NAMALWA (cell line): ENCODE measurements around the gene USP31.
A peak's percentile ranks its signal among the peaks of the same experiment; 100 is the strongest.
"Not testable (repeated sequence)": the region's sequence is repeated elsewhere in the genome, so short reads cannot be mapped to it uniquely, and the experiment has no call there.

Experiments
- DNase-seq: peaks from one replicate; pipeline ENCODE4 v3.0.0-alpha.2; 2015; ENCODE audit warnings: low spot score

The USP31 gene

GRCh38 chr16:23096450-23096849 lies 52.8 kb downstream of the USP31 start:
- DNase-seq: not testable (repeated sequence)

DNA sequence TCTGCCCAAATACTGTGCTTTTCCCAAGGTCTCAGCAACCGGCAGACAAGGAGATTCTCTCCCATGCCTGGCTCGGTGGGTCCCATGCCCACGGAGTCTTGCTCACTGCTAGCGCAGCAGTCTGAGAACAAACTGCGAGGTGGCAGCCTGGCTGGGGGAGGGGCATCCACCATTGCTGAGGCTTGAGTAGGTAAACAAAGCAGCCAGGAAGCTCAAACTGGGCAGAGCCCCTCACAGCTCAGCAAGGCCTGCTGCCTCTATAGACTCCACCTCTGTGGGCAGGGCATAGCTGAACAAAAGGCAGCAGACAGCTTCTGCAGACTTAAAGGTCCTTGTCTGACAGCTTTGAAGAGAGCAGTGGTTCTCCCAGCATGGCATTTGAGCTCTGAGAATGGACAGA lies 55.1 kb downstream of the USP31 start:
- DNase-seq: not testable (repeated sequence)

DNA sequence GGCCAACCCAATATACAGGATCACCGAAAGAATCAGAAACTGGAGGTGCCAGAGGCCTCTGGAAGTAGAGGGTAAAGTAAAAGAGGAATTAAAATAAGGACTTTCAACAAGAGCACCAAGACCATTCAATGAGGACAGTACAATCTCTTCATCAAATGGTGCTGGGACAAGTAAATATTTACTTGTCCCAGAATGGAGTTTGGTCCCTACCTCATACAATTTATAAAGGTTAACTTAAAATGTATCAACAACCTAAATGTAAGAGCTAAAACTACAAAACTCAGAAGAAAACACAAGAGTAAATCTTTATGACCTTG lies 56.5 kb downstream of the USP31 start:
- DNase-seq: no peak

GRCh38 chr16:23092072-23092800 lies 57.0 kb downstream of the USP31 start:
- no peak for DNase-seq

- DNase-seq: no peak
These were observed 60.1 kb downstream of the USP31 start for GRCh38 chr16:23089111-23089510.

DNA sequence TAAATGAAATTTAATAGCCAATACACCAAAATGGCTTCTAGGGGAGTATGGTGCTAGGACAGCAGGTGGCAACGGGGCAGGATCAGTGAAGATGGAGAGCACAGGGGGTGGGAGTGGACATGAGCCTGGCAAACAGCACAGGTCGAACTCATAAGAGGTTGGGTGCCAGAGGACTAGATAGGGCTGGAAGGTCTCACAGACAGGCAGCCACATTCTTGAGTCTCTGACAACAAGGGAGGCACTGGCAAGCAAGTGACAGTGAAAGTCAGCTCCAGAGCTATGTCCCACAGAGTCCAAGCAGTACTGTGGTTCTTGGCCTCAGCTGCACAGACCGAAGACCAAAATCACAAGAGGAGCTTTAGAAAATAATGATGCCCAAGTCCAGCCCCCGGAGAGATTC lies 61.2 kb downstream of the USP31 start:
- no peak for DNase-seq

DNA sequence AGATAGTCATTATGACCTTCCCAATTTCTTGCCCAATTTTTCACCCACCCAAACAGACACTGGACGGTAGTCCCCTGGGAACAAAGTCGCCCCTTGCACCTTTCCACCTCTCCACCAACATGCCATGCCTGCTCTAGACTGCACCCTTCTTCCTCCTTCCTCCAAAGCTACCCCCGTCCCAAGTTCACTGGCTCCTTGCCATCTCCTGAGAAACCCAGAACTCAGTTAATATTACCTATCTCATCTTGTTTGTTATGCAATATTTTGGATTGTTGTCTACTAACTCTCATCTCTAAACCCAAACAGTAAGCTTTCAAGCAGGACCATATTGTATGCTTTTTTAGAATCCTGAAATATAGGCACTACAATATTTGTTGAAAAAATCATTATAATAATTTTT lies 63.3 kb downstream of the USP31 start:
- no peak for DNase-seq

- DNase-seq: no peak
These were observed 67.0 kb downstream of the USP31 start for GRCh38 chr16:23082161-23082788.

- no peak for DNase-seq
These were observed 67.6 kb downstream of the USP31 start for GRCh38 chr16:23081675-23082119.

GRCh38 chr16:23080747-23081146 lies 68.5 kb downstream of the USP31 start:
- no peak for DNase-seq

DNA sequence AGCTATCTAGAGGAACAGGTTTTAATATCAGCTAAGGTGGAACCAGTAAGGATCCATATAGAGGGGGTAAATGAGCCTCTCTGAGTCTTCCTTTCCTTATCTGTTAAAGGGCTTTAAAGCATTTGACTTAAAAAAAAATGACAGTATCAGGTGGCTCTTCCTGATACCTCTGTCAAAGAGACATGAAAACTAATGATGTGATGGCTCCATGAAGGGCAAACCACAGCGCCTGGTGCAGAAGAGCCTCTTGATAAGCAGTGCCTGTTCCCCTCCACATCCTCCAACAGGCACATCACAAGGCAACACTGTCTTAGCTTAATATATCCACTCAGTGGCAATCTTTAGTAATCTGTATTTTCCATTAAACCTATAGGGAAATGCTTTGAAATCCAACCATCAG lies 68.9 kb downstream of the USP31 start:
- DNase-seq: no peak

GRCh38 chr16:23079675-23080301 lies 69.5 kb downstream of the USP31 start:
- DNase-seq: no peak

GRCh38 chr16:23074423-23074822 lies 74.8 kb downstream of the USP31 start:
- no peak for DNase-seq

- peak; percentile 13 for DNase-seq
These were observed 76.3 kb downstream of the USP31 start for GRCh38 chr16:23072769-23073549.

DNA sequence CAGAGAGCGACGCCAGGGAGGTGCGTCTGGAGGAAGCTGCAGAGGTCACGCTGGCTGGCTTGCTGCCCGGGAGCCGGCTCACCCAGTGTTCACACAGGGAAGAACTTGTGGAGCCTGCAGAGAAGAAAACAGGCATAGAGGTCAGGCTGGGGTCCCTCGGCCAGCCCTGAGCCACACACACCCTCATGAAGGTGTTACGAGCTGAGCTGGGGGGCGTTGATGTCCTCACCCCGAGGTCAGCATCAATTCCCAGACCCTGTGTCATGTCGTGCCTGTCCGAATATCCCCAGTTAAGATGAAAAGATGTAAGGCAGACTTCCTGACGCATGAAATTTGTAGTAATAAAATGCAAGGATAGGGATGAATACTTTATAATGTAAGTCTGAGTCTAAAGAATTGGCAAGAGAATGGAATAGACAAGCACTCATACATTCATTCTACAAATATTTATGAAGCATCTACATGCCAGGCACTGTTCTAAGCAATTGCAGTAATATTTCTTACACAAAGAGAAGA lies 77.1 kb downstream of the USP31 start:
- no peak for DNase-seq

DNA sequence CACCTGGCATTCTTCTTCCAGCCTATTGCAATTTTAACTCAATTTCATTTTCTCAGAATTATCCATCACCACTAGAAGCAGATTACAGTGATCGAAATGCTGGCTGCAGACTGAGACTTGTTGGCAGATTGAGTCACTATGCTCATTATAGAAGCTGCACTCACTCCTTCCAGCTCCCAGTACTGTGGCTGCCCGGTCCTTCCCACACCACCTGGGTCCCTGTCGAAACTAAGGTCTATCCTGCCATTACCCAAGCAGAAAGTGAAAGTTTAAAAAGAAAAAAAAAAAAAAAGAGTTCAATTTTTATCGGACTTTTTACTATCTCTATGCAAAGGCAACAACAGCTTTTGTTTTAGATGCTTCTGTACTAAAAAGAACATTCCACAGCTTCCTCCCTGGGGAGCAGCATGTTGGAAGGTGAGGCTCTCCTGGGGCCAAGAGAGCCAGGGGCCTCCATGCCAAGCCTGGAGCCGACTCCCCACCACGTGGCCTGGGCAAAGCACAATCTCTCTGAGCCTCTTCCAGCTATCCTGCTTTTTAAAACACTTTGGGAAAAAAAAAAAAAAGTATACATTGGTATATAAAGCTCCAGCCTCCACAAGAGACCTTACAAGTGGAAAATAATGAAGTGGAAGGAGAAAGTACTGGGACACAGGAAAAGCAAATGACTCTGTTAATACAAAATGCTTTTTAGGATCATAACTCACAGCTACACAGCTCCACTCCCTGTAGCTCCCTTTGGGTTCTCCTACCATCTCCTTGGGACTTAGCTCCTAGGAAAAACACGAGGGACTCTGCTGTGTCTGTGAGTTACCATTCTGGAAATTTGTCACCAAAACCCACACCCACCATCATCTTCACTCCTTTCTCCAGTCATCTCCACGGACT lies 77.8 kb downstream of the USP31 start:
- DNase-seq: no peak

- no peak for DNase-seq
These were observed 79.4 kb downstream of the USP31 start for GRCh38 chr16:23069844-23070243.

DNA sequence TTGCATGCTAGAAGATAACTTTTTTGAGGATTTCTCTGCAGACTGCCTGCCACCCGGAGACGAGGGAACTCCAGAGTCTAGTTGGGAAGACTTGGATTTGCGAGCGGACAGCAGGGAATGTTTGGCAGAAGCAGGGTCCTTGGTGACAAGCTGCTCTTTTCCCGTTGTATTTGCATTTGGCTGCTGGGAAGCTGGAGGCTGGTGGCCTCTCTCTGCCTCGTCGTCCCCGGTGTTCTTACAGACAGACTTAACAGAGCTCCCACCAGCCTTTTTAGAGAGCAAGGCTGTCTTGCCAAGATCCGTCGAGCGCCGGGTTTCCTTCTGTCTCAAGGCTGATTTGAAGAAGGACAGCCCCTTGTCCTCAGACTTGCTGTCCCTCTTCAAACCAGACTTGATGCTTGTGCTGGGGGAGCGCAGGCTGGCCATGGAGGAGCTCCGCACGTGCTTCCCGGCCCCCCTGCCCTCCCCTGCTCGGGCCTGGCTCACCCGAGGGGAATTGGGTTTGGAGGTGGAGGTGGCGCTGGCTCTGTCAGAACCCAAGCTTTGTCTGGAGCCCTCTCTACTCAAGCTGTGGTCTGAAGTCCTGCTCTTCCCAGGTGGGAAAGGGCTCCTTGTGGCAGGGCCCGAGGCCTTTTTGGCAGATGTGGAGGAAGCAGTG lies 81.0 kb downstream of the USP31 start:
- DNase-seq: no peak

GRCh38 chr16:23066676-23067075 lies 82.6 kb downstream of the USP31 start:
- DNase-seq: no peak

GRCh38 chr16:23064639-23065038 lies 84.6 kb downstream of the USP31 start:
- DNase-seq: no peak

DNA sequence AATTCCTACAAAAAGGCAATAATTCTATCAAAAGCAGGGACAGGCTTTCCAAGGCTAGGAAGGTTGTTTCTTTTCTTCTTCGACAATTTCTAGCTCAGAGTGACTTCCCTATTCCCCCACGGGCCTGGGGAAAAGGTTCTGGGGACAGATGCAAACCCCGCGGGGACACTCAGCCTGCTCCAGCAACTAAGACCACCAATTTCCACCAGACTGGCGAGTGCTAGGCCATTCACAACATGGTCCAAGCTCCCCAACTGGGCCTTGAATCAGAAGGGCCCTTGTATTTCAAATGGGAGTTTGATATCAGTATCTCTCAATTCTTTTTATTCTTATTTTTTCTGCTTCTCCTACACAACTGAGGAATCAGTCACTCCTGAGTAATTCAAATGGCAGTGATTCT lies 86.7 kb downstream of the USP31 start:
- no peak for DNase-seq
